ENCODE results near the gene FLOT2. TPM values are rescaled to one million over a fixed set of nuclear protein-coding genes. Genes with fewer than 3 reads are reported as not detected.

Gene FLOT2
- total RNA-seq, 1 donor: 35.1 TPM

- no peaks in the 10 kb centered on the region for H3K27me3 ChIP-seq (ENCODE audit: insufficient read depth, low read length)
- no peak for DNase-seq (ENCODE audit: insufficient read length, low spot score, missing footprints)
- no peaks in the 10 kb centered on the region for H4K20me1 ChIP-seq (ENCODE audit: insufficient read depth, low read length)
- H3K4me1 ChIP-seq (ENCODE audit: insufficient read depth, low read length): peaks cover 11% of the 10 kb centered on the region
- no peak for TF ChIP-seq CTCF (IDR thresholded peaks at IDR 0.05; ENCODE audit: extremely low read depth, low read depth, low read length)
- no peak overlapping the region for H2AFZ ChIP-seq (ENCODE audit: low read length)
- no peak overlapping the region for H3K4me2 ChIP-seq (ENCODE audit: insufficient read depth, low read length)
- H3K9me3 ChIP-seq (ENCODE audit: low read depth, low read length): no peaks in the 10 kb centered on the region
- no peaks in the 10 kb centered on the region for H3K36me3 ChIP-seq (ENCODE audit: insufficient read depth, low read length)
- H3K4me3 ChIP-seq (ENCODE audit: insufficient read depth, low read length): no peak overlapping the region
- H3K79me2 ChIP-seq (ENCODE audit: insufficient read depth, low read length): peaks cover 18% of the 10 kb centered on the region
- no peak overlapping the region for H3K27ac ChIP-seq (ENCODE audit: low read depth, low read length)
Measured at GRCh38 chr17:28846231-28846630, 51.3 kb downstream of the FLOT2 start.

GRCh38 chr17:28843816-28844148 lies 53.8 kb downstream of the FLOT2 start:
- H3K79me2 ChIP-seq (ENCODE audit: insufficient read depth, low read length): peaks cover 37% of the 10 kb centered on the region
- H3K27me3 ChIP-seq (ENCODE audit: insufficient read depth, low read length): no peaks in the 10 kb centered on the region
- H3K4me1 ChIP-seq (ENCODE audit: insufficient read depth, low read length): peaks cover 12% of the 10 kb centered on the region
- peak; percentile 84 for DNase-seq (ENCODE audit: insufficient read length, low spot score, missing footprints)
- H3K4me3 ChIP-seq (ENCODE audit: insufficient read depth, low read length): no peak overlapping the region
- no peak overlapping the region for H3K4me2 ChIP-seq (ENCODE audit: insufficient read depth, low read length)
- no peaks in the 10 kb centered on the region for H3K36me3 ChIP-seq (ENCODE audit: insufficient read depth, low read length)
- H3K9me3 ChIP-seq (ENCODE audit: low read depth, low read length): no peaks in the 10 kb centered on the region
- H4K20me1 ChIP-seq (ENCODE audit: insufficient read depth, low read length): peaks cover 8% of the 10 kb centered on the region
- no peak for TF ChIP-seq CTCF (IDR thresholded peaks at IDR 0.05; ENCODE audit: extremely low read depth, low read depth, low read length)
- H3K27ac ChIP-seq (ENCODE audit: low read depth, low read length): no peak overlapping the region
- no peak overlapping the region for H2AFZ ChIP-seq (ENCODE audit: low read length)

- H3K4me1 ChIP-seq (ENCODE audit: insufficient read depth, low read length): peaks cover 12% of the 10 kb centered on the region
- DNase-seq (ENCODE audit: insufficient read length, low spot score, missing footprints): peak; percentile 100
- H3K27me3 ChIP-seq (ENCODE audit: insufficient read depth, low read length): no peaks in the 10 kb centered on the region
- peak within 1 kb of the TSS; percentile 97 for H3K4me3 ChIP-seq (ENCODE audit: insufficient read depth, low read length)
- H3K36me3 ChIP-seq (ENCODE audit: insufficient read depth, low read length): no peaks in the 10 kb centered on the region
- no peaks in the 10 kb centered on the region for H3K9me3 ChIP-seq (ENCODE audit: low read depth, low read length)
- TF ChIP-seq CTCF (IDR thresholded peaks at IDR 0.05; ENCODE audit: extremely low read depth, low read depth, low read length): no peak
- H3K27ac ChIP-seq (ENCODE audit: low read depth, low read length): peak within 1 kb of the TSS; percentile 55
- peak within 1 kb of the TSS; percentile 96 for H2AFZ ChIP-seq (ENCODE audit: low read length)
- H3K79me2 ChIP-seq (ENCODE audit: insufficient read depth, low read length): peaks cover 50% of the 10 kb centered on the region
- peak within 1 kb of the TSS; percentile 96 for H3K4me2 ChIP-seq (ENCODE audit: insufficient read depth, low read length)
- H4K20me1 ChIP-seq (ENCODE audit: insufficient read depth, low read length): peaks cover 8% of the 10 kb centered on the region
Measured at GRCh38 chr17:28842282-28843012, 55.1 kb downstream of the FLOT2 start, which contains the start of gene FAM222B. TSS of gene FAM222B (minus strand) at chr17:28842790. CDS start at chr17:28766667, 76,123 bp downstream.

GRCh38 chr17:28841901-28842281 lies 55.6 kb downstream of the FLOT2 start:
- H3K79me2 ChIP-seq (ENCODE audit: insufficient read depth, low read length): peaks cover 52% of the 10 kb centered on the region
- no peaks in the 10 kb centered on the region for H3K27me3 ChIP-seq (ENCODE audit: insufficient read depth, low read length)
- peak; percentile 85 for DNase-seq (ENCODE audit: insufficient read length, low spot score, missing footprints)
- H4K20me1 ChIP-seq (ENCODE audit: insufficient read depth, low read length): peaks cover 8% of the 10 kb centered on the region
- peak overlapping the region; percentile 55 for H3K27ac ChIP-seq (ENCODE audit: low read depth, low read length)
- H2AFZ ChIP-seq (ENCODE audit: low read length): peak overlapping the region; percentile 96
- peak overlapping the region; percentile 96 for H3K4me2 ChIP-seq (ENCODE audit: insufficient read depth, low read length)
- H3K4me3 ChIP-seq (ENCODE audit: insufficient read depth, low read length): peak overlapping the region; percentile 97
- H3K36me3 ChIP-seq (ENCODE audit: insufficient read depth, low read length): no peaks in the 10 kb centered on the region
- H3K9me3 ChIP-seq (ENCODE audit: low read depth, low read length): no peaks in the 10 kb centered on the region
- H3K4me1 ChIP-seq (ENCODE audit: insufficient read depth, low read length): peaks cover 12% of the 10 kb centered on the region
- no peak for TF ChIP-seq CTCF (IDR thresholded peaks at IDR 0.05; ENCODE audit: extremely low read depth, low read depth, low read length)
